ENCODE results near the gene SRPX2. TPM values are rescaled to one million over a fixed set of nuclear protein-coding genes. Genes with fewer than 3 reads are reported as not detected.

The SRPX2 gene
- total and polyA plus RNA-seq, 9 of the 15 experiments (the other 6 are each of a cell fraction or from before 2014, with no cell fraction given), result 0.13 to 0.20 TPM; not detected in 7

Other genes with a start within 250 kb of the SRPX2 start
- gene PCDH19, start 233.9 kb upstream of the SRPX2 start, total RNA-seq (2014; rRNA removed), result not detected in 2 replicates
- gene PCDH19, start 233.9 kb upstream of the SRPX2 start, total RNA-seq (2014; rRNA removed; fragmentation: Illumina TruSeq; extraction: Trizol), result not detected in 2 replicates
- gene PCDH19, start 233.9 kb upstream of the SRPX2 start, total RNA-seq (2015; rRNA removed; fragmentation: Illumina TruSeq; extraction: Trizol), result not detected in 2 replicates
- not detected in 2 replicates for gene PCDH19, start 233.9 kb upstream of the SRPX2 start, total RNA-seq (2021)
- not detected in 2 replicates for gene PCDH19, start 233.9 kb upstream of the SRPX2 start, polyA plus RNA-seq (2011; rRNA removed)
- gene PCDH19, start 233.9 kb upstream of the SRPX2 start, polyA plus RNA-seq (2014; fragmentation: Illumina TruSeq; extraction: Trizol), result not detected in 2 replicates
- not detected for gene PCDH19, start 233.9 kb upstream of the SRPX2 start, polyA plus RNA-seq (2014; fragmentation: Nextera tagmentation; extraction: Ambion mirVana)
- not detected in 2 replicates for gene PCDH19, start 233.9 kb upstream of the SRPX2 start, polyA plus RNA-seq (2014; rRNA removed)
- gene TNMD, start 59.3 kb upstream of the SRPX2 start, total RNA-seq (2014; rRNA removed), result not detected in 2 replicates
- gene TNMD, start 59.3 kb upstream of the SRPX2 start, total RNA-seq (2014; rRNA removed; fragmentation: Illumina TruSeq; extraction: Trizol), result not detected in 2 replicates
- gene TNMD, start 59.3 kb upstream of the SRPX2 start, total RNA-seq (2015; rRNA removed; fragmentation: Illumina TruSeq; extraction: Trizol), result not detected in 2 replicates
- not detected in 2 replicates for gene TNMD, start 59.3 kb upstream of the SRPX2 start, total RNA-seq (2021)
- not detected in 2 replicates for gene TNMD, start 59.3 kb upstream of the SRPX2 start, polyA plus RNA-seq (2011; rRNA removed)
- not detected in 2 replicates for gene TNMD, start 59.3 kb upstream of the SRPX2 start, polyA plus RNA-seq (2014; fragmentation: Illumina TruSeq; extraction: Trizol)
- not detected for gene TNMD, start 59.3 kb upstream of the SRPX2 start, polyA plus RNA-seq (2014; fragmentation: Nextera tagmentation; extraction: Ambion mirVana)
- gene TNMD, start 59.3 kb upstream of the SRPX2 start, polyA plus RNA-seq (2014; rRNA removed), result not detected in 2 replicates
- not detected in 2 replicates for gene TSPAN6, start 7.4 kb upstream of the SRPX2 start, total RNA-seq (2014; rRNA removed)
- not detected in 2 replicates for gene TSPAN6, start 7.4 kb upstream of the SRPX2 start, total RNA-seq (2014; rRNA removed; fragmentation: Illumina TruSeq; extraction: Trizol)
- not detected in 2 replicates for gene TSPAN6, start 7.4 kb upstream of the SRPX2 start, total RNA-seq (2015; rRNA removed; fragmentation: Illumina TruSeq; extraction: Trizol)
- 0.11 and 0.27 TPM in 2 replicates for gene TSPAN6, start 7.4 kb upstream of the SRPX2 start, total RNA-seq (2021)
- gene TSPAN6, start 7.4 kb upstream of the SRPX2 start, polyA plus RNA-seq (2011; rRNA removed), result 0.22 and 0.68 TPM in 2 replicates
- gene TSPAN6, start 7.4 kb upstream of the SRPX2 start, polyA plus RNA-seq (2014; fragmentation: Illumina TruSeq; extraction: Trizol), result not detected in 2 replicates
- under 1 TPM in 1 of 2 experiments, not detected in 1; 0.04 TPM for gene TSPAN6, start 7.4 kb upstream of the SRPX2 start, polyA plus RNA-seq (2014; fragmentation: Nextera tagmentation; extraction: Ambion mirVana)
- gene TSPAN6, start 7.4 kb upstream of the SRPX2 start, polyA plus RNA-seq (2014; rRNA removed), result 0.04 TPM in 1 of 2 replicates, not detected in the other
- 0.65 and 1.2 TPM in 2 replicates for gene SYTL4, start 87.9 kb downstream of the SRPX2 start, total RNA-seq (2014; rRNA removed)
- 1.5 and 1.6 TPM in 2 replicates for gene SYTL4, start 87.9 kb downstream of the SRPX2 start, total RNA-seq (2014; rRNA removed; fragmentation: Illumina TruSeq; extraction: Trizol)
- 0.65 and 2.1 TPM in 2 replicates for gene SYTL4, start 87.9 kb downstream of the SRPX2 start, total RNA-seq (2015; rRNA removed; fragmentation: Illumina TruSeq; extraction: Trizol)
- 0.87 and 1.9 TPM in 2 replicates for gene SYTL4, start 87.9 kb downstream of the SRPX2 start, total RNA-seq (2021)
- gene SYTL4, start 87.9 kb downstream of the SRPX2 start, polyA plus RNA-seq (2011; rRNA removed), result 8.4 and 9.0 TPM in 2 replicates
- gene SYTL4, start 87.9 kb downstream of the SRPX2 start, polyA plus RNA-seq (2014; fragmentation: Illumina TruSeq; extraction: Trizol), result 1.4 and 1.5 TPM in 2 replicates
- 1 to 10 TPM; 1.2 to 1.8 TPM for gene SYTL4, start 87.9 kb downstream of the SRPX2 start, polyA plus RNA-seq (2014; fragmentation: Nextera tagmentation; extraction: Ambion mirVana)
- gene SYTL4, start 87.9 kb downstream of the SRPX2 start, polyA plus RNA-seq (2014; rRNA removed), result 0.72 and 0.88 TPM in 2 replicates
- gene CSTF2, start 176.2 kb downstream of the SRPX2 start, total RNA-seq (2014; rRNA removed), result 50.1 and 50.8 TPM in 2 replicates
- gene CSTF2, start 176.2 kb downstream of the SRPX2 start, total RNA-seq (2014; rRNA removed; fragmentation: Illumina TruSeq; extraction: Trizol), result 33.8 and 35.2 TPM in 2 replicates
- 38.1 and 40.2 TPM in 2 replicates for gene CSTF2, start 176.2 kb downstream of the SRPX2 start, total RNA-seq (2015; rRNA removed; fragmentation: Illumina TruSeq; extraction: Trizol)
- 43.0 and 46.4 TPM in 2 replicates for gene CSTF2, start 176.2 kb downstream of the SRPX2 start, total RNA-seq (2021)
- 44.5 and 57.9 TPM in 2 replicates for gene CSTF2, start 176.2 kb downstream of the SRPX2 start, polyA plus RNA-seq (2011; rRNA removed)
- gene CSTF2, start 176.2 kb downstream of the SRPX2 start, polyA plus RNA-seq (2014; fragmentation: Illumina TruSeq; extraction: Trizol), result 50.6 and 54.5 TPM in 2 replicates
- 10 to 100 TPM; 11.6 to 12.0 TPM for gene CSTF2, start 176.2 kb downstream of the SRPX2 start, polyA plus RNA-seq (2014; fragmentation: Nextera tagmentation; extraction: Ambion mirVana)
- gene CSTF2, start 176.2 kb downstream of the SRPX2 start, polyA plus RNA-seq (2014; rRNA removed), result 47.8 and 53.1 TPM in 2 replicates
- not detected in 2 replicates for gene NOX1, start 230.2 kb downstream of the SRPX2 start, total RNA-seq (2014; rRNA removed)
- gene NOX1, start 230.2 kb downstream of the SRPX2 start, total RNA-seq (2014; rRNA removed; fragmentation: Illumina TruSeq; extraction: Trizol), result not detected in 2 replicates
- gene NOX1, start 230.2 kb downstream of the SRPX2 start, total RNA-seq (2015; rRNA removed; fragmentation: Illumina TruSeq; extraction: Trizol), result not detected in 2 replicates
- not detected in 2 replicates for gene NOX1, start 230.2 kb downstream of the SRPX2 start, total RNA-seq (2021)
- gene NOX1, start 230.2 kb downstream of the SRPX2 start, polyA plus RNA-seq (2011; rRNA removed), result not detected in 2 replicates
- not detected in 2 replicates for gene NOX1, start 230.2 kb downstream of the SRPX2 start, polyA plus RNA-seq (2014; fragmentation: Illumina TruSeq; extraction: Trizol)
- under 1 TPM in 1 of 2 experiments, not detected in 1; 0.01 TPM for gene NOX1, start 230.2 kb downstream of the SRPX2 start, polyA plus RNA-seq (2014; fragmentation: Nextera tagmentation; extraction: Ambion mirVana)
- gene NOX1, start 230.2 kb downstream of the SRPX2 start, polyA plus RNA-seq (2014; rRNA removed), result not detected in 2 replicates